NOMO-1 (cell line): ENCODE data around the gene PCDH1.

ENCODE experiments used
- DNase-seq, 2 experiments: peaks; one replicate each; lab custom pipeline; 2025; ENCODE audit not compliant: unreplicated experiment in 2 of 2; lab: John Stamatoyannopoulos, UW

PCDH1 gene

GRCh38 chr5:141812512-141812911 lies 65.7 kb downstream of the PCDH1 start:
- no peak for DNase-seq

- no peak for DNase-seq
Observed at GRCh38 chr5:141811287-141812155, 66.7 kb downstream of the PCDH1 start.

GRCh38 chr5:141810702-141811101 lies 67.5 kb downstream of the PCDH1 start:
- DNase-seq: no peak

- DNase-seq: no peak
Observed at GRCh38 chr5:141809380-141810096, 68.7 kb downstream of the PCDH1 start.

- no peak for DNase-seq
Observed at GRCh38 chr5:141808857-141809256, 69.4 kb downstream of the PCDH1 start.

- DNase-seq: no peak
Observed at GRCh38 chr5:141807732-141808131, 70.5 kb downstream of the PCDH1 start.

- DNase-seq: no peak
Observed at GRCh38 chr5:141807329-141807728, 70.9 kb downstream of the PCDH1 start.

GRCh38 chr5:141806626-141807025 lies 71.6 kb downstream of the PCDH1 start:
- DNase-seq: no peak

GRCh38 chr5:141805874-141806595 lies 72.2 kb downstream of the PCDH1 start:
- no peak for DNase-seq

GRCh38 chr5:141804475-141804874 lies 73.7 kb downstream of the PCDH1 start:
- DNase-seq: no peak
